ENCODE data around the gene HM13.
"Not testable (repeated sequence)": the region's sequence is repeated elsewhere in the genome, so short reads cannot be mapped to it uniquely, and the experiment has no call there.

GRCh38 chr20:31502884-31503673, 11.2 kb upstream of the HM13 start:
- not testable (repeated sequence) for TF ChIP-seq FLYWCH1 (CRISPR knock-in tag; IDR thresholded peaks at IDR 0.05); ZFX (CRISPR knock-in tag; IDR thresholded peaks at IDR 0.05; ENCODE audit: low read depth); BHLHE40 (IDR thresholded peaks at IDR 0.05; ENCODE audit: low read length); MEIS1 (CRISPR knock-in tag; IDR thresholded peaks at IDR 0.05; ENCODE audit: borderline replicate concordance); TAF1 (CRISPR knock-in tag; IDR thresholded peaks at IDR 0.05); MTA3 (CRISPR knock-in tag; IDR thresholded peaks at IDR 0.05)
- TF ChIP-seq, protein P1, sequence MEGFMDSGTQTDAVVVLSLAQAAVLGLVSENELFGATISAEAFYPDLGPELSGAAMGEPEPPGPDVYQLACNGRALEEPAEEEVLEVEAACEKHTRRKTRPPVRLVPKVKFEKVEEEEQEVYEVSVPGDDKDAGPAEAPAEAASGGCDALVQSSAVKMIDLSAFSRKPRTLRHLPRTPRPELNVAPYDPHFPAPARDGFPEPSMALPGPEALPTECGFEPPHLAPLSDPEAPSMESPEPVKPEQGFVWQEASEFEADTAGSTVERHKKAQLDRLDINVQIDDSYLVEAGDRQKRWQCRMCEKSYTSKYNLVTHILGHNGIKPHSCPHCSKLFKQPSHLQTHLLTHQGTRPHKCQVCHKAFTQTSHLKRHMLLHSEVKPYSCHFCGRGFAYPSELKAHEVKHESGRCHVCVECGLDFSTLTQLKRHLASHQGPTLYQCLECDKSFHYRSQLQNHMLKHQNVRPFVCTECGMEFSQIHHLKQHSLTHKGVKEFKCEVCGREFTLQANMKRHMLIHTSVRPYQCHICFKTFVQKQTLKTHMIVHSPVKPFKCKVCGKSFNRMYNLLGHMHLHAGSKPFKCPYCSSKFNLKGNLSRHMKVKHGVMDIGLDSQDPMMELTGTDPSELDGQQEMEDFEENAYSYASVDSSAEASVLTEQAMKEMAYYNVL (CRISPR knock-in tag; IDR thresholded peaks at IDR 0.05; ENCODE audit: borderline replicate concordance): not testable (repeated sequence)

All from HepG2 (cell line).